Osteocyte (in vitro differentiated cells): Measurements from ENCODE around the gene MEF2B. TPM values are rescaled to one million over a fixed set of nuclear protein-coding genes. Genes with fewer than 3 reads are reported as not detected.
"Not testable (repeated sequence)": the region's sequence is repeated elsewhere in the genome, so short reads cannot be mapped to it uniquely, and the experiment has no call there.

Source experiments
- DNase-seq: peaks from one replicate; pipeline ENCODE4 v3.0.0; 2021; ENCODE audit warnings: mixed read lengths; ENCODE audit not compliant: unreplicated experiment; ENCODE audit errors: extremely low spot score
- H3K27ac Mint-ChIP-seq: one replicate; pipeline ENCODE4 v1.8.0; 2021; ENCODE audit warnings: mild to moderate bottlenecking, mixed read lengths; ENCODE audit not compliant: unreplicated experiment
- H3K27me3 Mint-ChIP-seq: one replicate; pipeline ENCODE4 v1.8.0; 2021; ENCODE audit warnings: mixed read lengths; ENCODE audit not compliant: unreplicated experiment
- H3K36me3 Mint-ChIP-seq: one replicate; pipeline ENCODE4 v1.8.0; 2021; ENCODE audit warnings: mixed read lengths; ENCODE audit not compliant: unreplicated experiment
- H3K4me1 Mint-ChIP-seq: one replicate; pipeline ENCODE4 v1.8.0; 2021; ENCODE audit warnings: mixed read lengths; ENCODE audit not compliant: unreplicated experiment
- H3K4me3 Mint-ChIP-seq: one replicate; pipeline ENCODE4 v1.8.0; 2021; ENCODE audit warnings: mild to moderate bottlenecking, moderate library complexity, mixed read lengths; ENCODE audit not compliant: unreplicated experiment
- H3K9me3 Mint-ChIP-seq: one replicate; pipeline ENCODE4 v1.8.0; 2021; ENCODE audit warnings: mixed read lengths; ENCODE audit not compliant: unreplicated experiment
- total RNA-seq: library from RNA; stranded (reverse); gene quantifications from 2 replicates; pipeline ENCODE4 v1.2.1, GENCODE V29; 2021
- TF ChIP-seq, protein P1 (sequence below): fragments of 200-600 bp; sonication (generic); IDR thresholded peaks from 2 replicates; pipeline ENCODE4 v1.5.0; 2021; ENCODE audit warnings: antibody characterized with exemption, mild to moderate bottlenecking, moderate library complexity

The MEF2B gene
- total RNA-seq, 1 donor from 2014 or later: 1.6 TPM

DNA sequence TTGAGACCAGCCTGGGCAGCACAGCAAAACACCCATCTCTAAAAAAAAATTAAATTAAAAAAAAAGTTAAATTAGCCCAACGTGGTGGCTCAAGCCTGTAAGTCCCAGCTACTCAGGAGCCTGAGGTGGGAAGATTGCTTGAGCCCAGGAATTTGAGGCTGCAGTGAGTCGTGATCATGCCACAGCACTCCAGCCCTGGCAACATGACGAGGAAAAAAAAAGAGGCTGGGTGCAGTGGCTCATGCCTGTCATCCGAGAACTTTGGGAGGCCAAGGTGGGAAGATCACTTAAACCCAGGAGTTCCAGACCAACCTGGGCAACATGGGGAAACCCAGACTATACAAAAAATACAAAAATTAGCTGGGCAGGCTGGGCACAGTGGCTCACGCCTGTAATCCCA is 29.6 kb downstream of the MEF2B start:
- DNase-seq: no peak
- H3K36me3 Mint-ChIP-seq: no peaks in the 10 kb centered on the region
- TF ChIP-seq, protein P1, sequence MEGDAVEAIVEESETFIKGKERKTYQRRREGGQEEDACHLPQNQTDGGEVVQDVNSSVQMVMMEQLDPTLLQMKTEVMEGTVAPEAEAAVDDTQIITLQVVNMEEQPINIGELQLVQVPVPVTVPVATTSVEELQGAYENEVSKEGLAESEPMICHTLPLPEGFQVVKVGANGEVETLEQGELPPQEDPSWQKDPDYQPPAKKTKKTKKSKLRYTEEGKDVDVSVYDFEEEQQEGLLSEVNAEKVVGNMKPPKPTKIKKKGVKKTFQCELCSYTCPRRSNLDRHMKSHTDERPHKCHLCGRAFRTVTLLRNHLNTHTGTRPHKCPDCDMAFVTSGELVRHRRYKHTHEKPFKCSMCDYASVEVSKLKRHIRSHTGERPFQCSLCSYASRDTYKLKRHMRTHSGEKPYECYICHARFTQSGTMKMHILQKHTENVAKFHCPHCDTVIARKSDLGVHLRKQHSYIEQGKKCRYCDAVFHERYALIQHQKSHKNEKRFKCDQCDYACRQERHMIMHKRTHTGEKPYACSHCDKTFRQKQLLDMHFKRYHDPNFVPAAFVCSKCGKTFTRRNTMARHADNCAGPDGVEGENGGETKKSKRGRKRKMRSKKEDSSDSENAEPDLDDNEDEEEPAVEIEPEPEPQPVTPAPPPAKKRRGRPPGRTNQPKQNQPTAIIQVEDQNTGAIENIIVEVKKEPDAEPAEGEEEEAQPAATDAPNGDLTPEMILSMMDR: no peak
- no peak overlapping the region for H3K27ac Mint-ChIP-seq
- no peak overlapping the region for H3K4me3 Mint-ChIP-seq
- H3K27me3 Mint-ChIP-seq: peaks cover 3% of the 10 kb centered on the region
- peaks cover 19% of the 10 kb centered on the region for H3K4me1 Mint-ChIP-seq
- no peaks in the 10 kb centered on the region for H3K9me3 Mint-ChIP-seq

DNA sequence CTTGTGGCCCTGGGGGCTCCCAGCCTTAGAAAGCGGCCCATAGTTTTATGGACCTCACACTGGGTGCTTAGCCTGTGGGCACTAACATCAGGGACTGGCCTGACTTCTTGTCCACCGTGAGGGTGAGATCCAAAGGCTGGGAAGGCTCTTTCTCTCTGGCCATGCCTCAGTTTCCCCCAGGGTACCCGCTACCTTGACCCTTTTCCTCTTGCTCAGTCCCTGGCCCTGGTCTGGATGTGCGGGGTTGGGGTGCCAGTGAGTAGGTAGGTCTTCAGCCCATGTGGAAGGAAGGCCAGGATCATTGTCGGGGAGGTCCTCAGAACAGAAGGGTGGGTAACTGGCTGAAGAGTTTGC is 30.2 kb downstream of the MEF2B start:
- TF ChIP-seq, protein P1: no peak
- Mint-ChIP-seq H3K27ac (no peak overlapping the region), H3K4me1 (peaks cover 19% of the 10 kb centered on the region), H3K9me3 (no peaks in the 10 kb centered on the region), H3K36me3 (no peaks in the 10 kb centered on the region), H3K4me3 (no peak overlapping the region), H3K27me3 (peaks cover 3% of the 10 kb centered on the region)
- DNase-seq: no peak

DNA sequence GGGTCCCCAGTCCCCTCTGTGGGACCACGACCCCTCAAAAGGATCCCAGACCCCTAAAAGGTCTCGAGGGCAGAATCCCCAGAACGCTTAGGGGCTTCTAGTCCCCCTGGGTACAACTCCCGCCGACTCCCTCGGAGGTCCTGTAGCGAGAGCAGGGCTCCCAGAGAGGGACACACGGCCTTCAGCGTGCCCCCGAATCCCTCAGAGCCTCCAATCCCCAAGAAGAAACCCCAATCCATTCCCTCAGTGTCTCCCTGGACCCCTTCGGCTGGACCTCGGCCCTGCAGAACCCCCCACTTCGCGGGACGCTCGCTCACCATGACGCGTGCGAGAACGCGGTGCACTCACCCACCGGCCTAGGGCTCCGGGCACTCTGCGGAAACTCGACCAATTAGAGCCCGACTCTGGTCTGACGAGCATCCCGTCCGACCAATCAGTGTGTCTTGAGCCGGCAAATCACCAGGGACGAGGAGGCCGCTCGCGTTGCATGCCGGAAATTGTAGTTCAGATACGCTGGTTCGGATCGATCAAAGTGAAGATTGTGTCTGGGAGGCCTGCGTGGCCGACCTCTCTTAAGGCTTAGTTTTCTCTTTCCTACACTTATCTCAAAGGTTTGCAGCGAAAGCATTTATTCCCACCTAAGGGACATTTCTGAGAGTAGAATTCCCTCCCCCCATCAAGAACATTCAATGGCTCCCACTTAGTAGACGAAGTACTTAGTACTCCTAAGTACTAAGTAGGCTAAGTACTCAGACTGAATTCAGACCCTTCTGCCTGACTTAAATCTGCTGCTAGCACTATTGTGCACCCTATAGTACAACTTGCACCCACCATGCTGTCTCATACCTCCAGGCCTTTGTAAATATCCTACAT is 31.7 kb downstream of the MEF2B start, which contains the start of gene TMEM161A:
Gene TMEM161A, minus strand, starts transcription at position 370 of the 873 bp plus-strand sequence. Its CDS starts 50 bp downstream, at position 320.
- TF ChIP-seq, protein P1: no peak
- Mint-ChIP-seq H3K4me3 (peak within 1 kb of the TSS; percentile 96), H3K27ac (peak within 1 kb of the TSS; percentile 88), H3K27me3 (peaks cover 3% of the 10 kb centered on the region), H3K4me1 (peaks cover 19% of the 10 kb centered on the region), H3K36me3 (peaks cover 3% of the 10 kb centered on the region), H3K9me3 (no peaks in the 10 kb centered on the region)
- DNase-seq: peak; percentile 98

DNA sequence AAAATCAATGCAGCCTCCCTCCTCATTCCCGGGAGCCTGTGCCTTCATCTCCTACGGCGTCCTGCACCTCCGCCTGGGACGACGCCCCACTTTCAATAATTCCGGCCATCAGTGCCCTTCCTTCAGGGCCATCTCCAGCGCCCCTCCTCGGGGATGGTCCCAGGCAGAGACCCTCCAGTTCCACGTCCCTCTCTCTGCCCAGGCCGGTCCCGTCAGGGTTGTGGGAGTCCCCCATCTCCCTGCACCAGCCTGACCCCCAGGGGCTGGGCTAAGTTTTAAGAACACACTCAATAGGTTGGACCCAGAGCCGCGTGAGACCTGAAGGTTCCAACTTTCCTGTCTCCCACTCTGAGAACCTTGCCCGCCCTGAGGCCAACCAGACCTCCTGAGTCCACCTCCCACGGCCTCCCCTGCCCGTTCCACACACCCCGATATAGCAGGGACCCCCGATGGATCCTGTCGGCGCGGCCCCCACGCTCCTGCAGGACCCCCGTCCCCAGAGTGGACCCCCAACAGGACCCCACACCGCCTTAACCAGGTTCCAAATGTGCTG is 32.4 kb downstream of the MEF2B start:
- Mint-ChIP-seq H3K36me3 (peaks cover 3% of the 10 kb centered on the region), H3K27ac (peak overlapping the region; percentile 88)
- TF ChIP-seq, protein P1: no peak

DNA sequence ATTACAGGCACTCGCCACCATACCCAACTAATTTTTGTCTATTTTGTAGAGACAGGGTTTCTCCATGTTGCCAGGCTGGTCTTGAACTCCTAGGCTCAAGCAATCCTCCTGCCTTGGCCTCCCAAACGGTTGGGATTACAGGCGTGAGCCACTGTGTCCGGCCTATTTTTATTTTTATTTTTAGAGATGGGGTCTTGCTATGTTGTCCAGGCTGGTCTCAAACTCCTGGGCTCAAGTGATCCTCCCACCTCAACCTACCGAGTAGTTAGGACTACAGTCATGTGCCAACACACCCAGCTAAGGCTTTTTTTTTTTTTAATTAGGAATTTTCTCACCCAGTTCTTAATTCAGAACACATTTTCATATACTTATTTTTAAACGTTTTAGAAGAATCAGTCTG is 34.4 kb downstream of the MEF2B start:
- not testable (repeated sequence) for H3K9me3 Mint-ChIP-seq, H3K36me3 Mint-ChIP-seq, H3K27ac Mint-ChIP-seq, DNase-seq, H3K4me3 Mint-ChIP-seq, H3K27me3 Mint-ChIP-seq
- peaks cover 19% of the 10 kb centered on the region for H3K4me1 Mint-ChIP-seq

More for the DNA sequence above, 32.4 kb downstream of the MEF2B start:
- no peak for DNase-seq
- no peaks in the 10 kb centered on the region for H3K9me3 Mint-ChIP-seq
- peak overlapping the region; percentile 96 for H3K4me3 Mint-ChIP-seq
- H3K27me3 Mint-ChIP-seq: peaks cover 3% of the 10 kb centered on the region
- peaks cover 19% of the 10 kb centered on the region for H3K4me1 Mint-ChIP-seq
